GM23248 (cell line): ENCODE results near the gene STAG1. TPM values are rescaled to one million over a fixed set of nuclear protein-coding genes. Genes with fewer than 3 reads are reported as not detected.
"Not testable (repeated sequence)": the region's sequence is repeated elsewhere in the genome, so short reads cannot be mapped to it uniquely, and the experiment has no call there.

Source experiments
- DNase-seq: peaks from one replicate; pipeline ENCODE4 v3.0.0-alpha.2; 2015
- H2AFZ ChIP-seq: fragments of 200-600 bp; sonication (generic); 2 replicates; pipeline ENCODE4 v1.6.1; 2016; ENCODE audit warnings: antibody characterized with exemption
- H3F3A ChIP-seq: fragments of 200-600 bp; sonication (generic); 2 replicates; pipeline ENCODE4 v1.6.1; 2016; ENCODE audit warnings: mild to moderate bottlenecking, antibody characterized with exemption, mixed run types; ENCODE audit not compliant: insufficient read depth
- H3K27ac ChIP-seq: fragments of 200-600 bp; sonication (generic); 2 replicates; pipeline ENCODE4 v1.5.1; 2016; ENCODE audit warnings: mild to moderate bottlenecking
- H3K27me3 ChIP-seq: fragments of 200-600 bp; sonication (generic); replicated peaks from 2 replicates; pipeline ENCODE4 v1.6.1; 2016; ENCODE audit warnings: mild to moderate bottlenecking; ENCODE audit not compliant: insufficient read depth
- H3K36me3 ChIP-seq: fragments of 200-600 bp; sonication (generic); 2 replicates; pipeline ENCODE4 v1.6.1; 2016; ENCODE audit warnings: low read depth, mild to moderate bottlenecking
- H3K4me1 ChIP-seq: fragments of 200-600 bp; sonication (generic); 2 replicates; pipeline ENCODE4 v1.6.1; 2016; ENCODE audit warnings: mild to moderate bottlenecking; ENCODE audit not compliant: insufficient read depth
- H3K4me2 ChIP-seq: fragments of 200-600 bp; sonication (generic); one replicate; pipeline ENCODE4 v1.6.1; 2016; ENCODE audit warnings: mild to moderate bottlenecking; ENCODE audit not compliant: unreplicated experiment
- H3K4me3 ChIP-seq: fragments of 200-600 bp; sonication (generic); 2 replicates; pipeline ENCODE4 v1.5.1; 2016; ENCODE audit warnings: mild to moderate bottlenecking
- H3K79me2 ChIP-seq: fragments of 200-600 bp; sonication (generic); 2 replicates; pipeline ENCODE4 v1.6.1; 2016; ENCODE audit warnings: mild to moderate bottlenecking; ENCODE audit not compliant: insufficient read depth
- H3K9ac ChIP-seq: fragments of 200-600 bp; sonication (generic); 2 replicates; pipeline ENCODE4 v1.6.1; 2016; ENCODE audit warnings: mild to moderate bottlenecking
- H3K9me2 ChIP-seq: fragments of 200-600 bp; sonication (generic); 2 replicates; pipeline ENCODE4 v1.6.1; 2016; ENCODE audit warnings: mixed run types, mild to moderate bottlenecking, moderate library complexity; ENCODE audit not compliant: insufficient read depth
- H3K9me3 ChIP-seq: fragments of 200-600 bp; sonication (generic); one replicate; pipeline ENCODE4 v1.6.1; 2017; ENCODE audit warnings: low read depth
- H4K20me1 ChIP-seq: fragments of 200-600 bp; sonication (generic); 2 replicates; pipeline ENCODE4 v1.6.0; 2016; ENCODE audit not compliant: insufficient read depth
- EZH2 ChIP-seq: fragments of 200-600 bp; sonication (generic); IDR thresholded peaks from 2 replicates; pipeline ENCODE4 v1.6.1; 2018; ENCODE audit warnings: antibody characterized with exemption, mild to moderate bottlenecking; ENCODE audit not compliant: insufficient read depth, poor library complexity, severe bottlenecking
- EZH2phosphoT487 ChIP-seq: fragments of 200-600 bp; sonication (generic); IDR thresholded peaks from 2 replicates; pipeline ENCODE4 v1.6.1; 2018; ENCODE audit warnings: antibody characterized with exemption, moderate library complexity, mild to moderate bottlenecking, low read depth; ENCODE audit not compliant: insufficient read depth
- WGBS, 2 experiments: methylation state at CpG; one replicate each; pipeline ENCODE4 v1.1.6; 2015 to 2017; ENCODE audit warnings: low lambda C conversion rate in 2 of 2, low coverage in 1 of 2; ENCODE audit errors: missing lambda C conversion rate in 2 of 2; 5-methylcytosine and 5-hydroxymethylcytosine counted together
- in situ Hi-C: fragments of 300-500 bp; cut with MboI; formaldehyde crosslinking; loops from 2 replicates; pipeline ENCODE4 v1.15.0; 2020
- polyA plus RNA-seq: library from polyadenylated mRNA; unstranded; fragments of >200 nt; fragmentation: Nextera tagmentation; extraction: Ambion mirVana; gene quantifications from 2 replicates; pipeline ENCODE4 v1.2.1, GENCODE V29; 2016
- total RNA-seq: library from RNA; depleted of rRNA; stranded (reverse); fragments of >200 nt; shearing (Covaris generic); gene quantifications from 2 replicates; pipeline ENCODE4 v1.2.3, GENCODE V29; 2014

The STAG1 gene
- total and polyA plus RNA-seq, 2 experiments from 2014 or later = 21.1 to 39.7 TPM

DNA sequence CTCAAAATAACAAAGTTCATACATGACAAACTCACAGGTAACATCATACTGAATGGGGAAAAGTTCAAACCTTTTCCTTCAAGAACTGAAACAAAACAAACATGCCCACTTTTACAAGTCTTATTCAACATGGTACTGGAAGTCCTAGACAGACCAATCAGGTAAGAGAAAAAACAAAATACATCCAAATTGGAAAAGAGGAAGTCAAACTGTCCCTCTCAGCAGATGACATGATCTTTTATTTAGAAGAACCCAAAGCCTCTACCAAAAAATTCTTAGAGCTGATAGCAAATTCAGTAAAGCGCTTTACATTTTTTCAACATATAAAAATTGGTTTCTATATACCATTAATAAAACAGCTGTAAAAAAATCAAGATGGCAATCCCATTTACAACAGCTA is 219.4 kb downstream of the STAG1 start:
- peaks cover 7% of the 10 kb centered on the region; the same call in 1 of the 2 replicates for H3K4me1 ChIP-seq
- no peak for DNase-seq
- no peaks in the 10 kb centered on the region for H3K27me3 ChIP-seq
- WGBS, 2 experiments = 97 to 100% methylated on average over 1 of the region's 1 CpG
- 0 out of 2 replicates have a peak, but pooled peaks cover 2% of the 10 kb centered on the region for H4K20me1 ChIP-seq
- no peaks in the 10 kb centered on the region; the same call in 1 of the 2 replicates for H3K36me3 ChIP-seq
- no peak overlapping the region for H2AFZ ChIP-seq
- no peaks in the 10 kb centered on the region for H3K9me2 ChIP-seq
- no peak overlapping the region for H3K4me3 ChIP-seq
- H3K4me2 ChIP-seq = no peak overlapping the region
- no peak for TF ChIP-seq EZH2
- no peak for TF ChIP-seq EZH2phosphoT487
- no peak overlapping the region for H3K9ac ChIP-seq
- peaks cover 71% of the 10 kb centered on the region for H3K79me2 ChIP-seq
- H3K27ac ChIP-seq = no peak overlapping the region
- H3F3A ChIP-seq = 0 out of 2 replicates have a peak, but pooled peaks cover 9% of the 10 kb centered on the region
- in situ Hi-C loops = no loop called here
- H3K9me3 ChIP-seq = no peaks in the 10 kb centered on the region

- Histone ChIP-seq H4K20me1 (no peaks in the 10 kb centered on the region), H3K36me3 (no peaks in the 10 kb centered on the region; the same call in 1 of the 2 replicates), H3K4me3 (no peak overlapping the region), H3K79me2 (peaks cover 18% of the 10 kb centered on the region), H2AFZ (no peak overlapping the region), H3K27ac (no peak overlapping the region), H3K27me3 (no peaks in the 10 kb centered on the region), H3K4me1 (peaks cover 1% of the 10 kb centered on the region; the same call in 1 of the 2 replicates), H3K4me2 (no peak overlapping the region), H3K9ac (no peak overlapping the region), H3K9me3 (no peaks in the 10 kb centered on the region), H3K9me2 (no peaks in the 10 kb centered on the region), H3F3A (peaks cover 18% of the 10 kb centered on the region; the same call in 1 of the 2 replicates)
- TF ChIP-seq EZH2 = no peak
- no peak for TF ChIP-seq EZH2phosphoT487
- no peak for DNase-seq
- WGBS, 2 experiments = 81 to 83% methylated on average over 2 of the region's 2 CpGs
- in situ Hi-C loops = no loop called here
Observed at GRCh38 chr3:136518102-136518501, 234.1 kb downstream of the STAG1 start.

DNA sequence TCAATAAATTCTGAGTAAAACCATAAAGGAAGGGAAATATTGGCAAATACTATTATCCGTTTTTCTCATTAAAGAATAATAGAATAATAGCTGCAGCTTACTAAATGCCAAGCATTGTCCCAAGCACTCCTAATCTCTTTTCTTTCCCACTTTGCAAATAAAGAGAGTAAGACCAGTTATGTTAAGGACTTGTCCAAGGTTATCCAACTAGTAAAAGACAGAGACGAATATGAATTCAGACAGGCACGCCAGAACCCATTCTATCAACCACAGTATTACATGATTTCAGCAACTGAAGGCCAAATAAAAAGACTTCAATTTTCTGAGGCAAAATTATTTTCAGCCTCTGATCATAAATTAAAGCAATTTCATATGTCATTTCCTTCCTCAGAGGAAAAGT is 235.5 kb downstream of the STAG1 start:
- no peaks in the 10 kb centered on the region for H3K27me3 ChIP-seq
- no peak overlapping the region for H3K9ac ChIP-seq
- no peak overlapping the region for H3K4me2 ChIP-seq
- no peak overlapping the region for H3K27ac ChIP-seq
- no peak overlapping the region for H3K4me3 ChIP-seq
- no peaks in the 10 kb centered on the region for H4K20me1 ChIP-seq
- peaks cover 23% of the 10 kb centered on the region for H3K79me2 ChIP-seq
- no peaks in the 10 kb centered on the region for H3K9me2 ChIP-seq
- no peaks in the 10 kb centered on the region for H3K9me3 ChIP-seq
- WGBS, 2 experiments = 35 to 37% methylated on average over 3 of the region's 3 CpGs
- H3K4me1 ChIP-seq = peaks cover 13% of the 10 kb centered on the region
- peaks cover 19% of the 10 kb centered on the region; the same call in 1 of the 2 replicates for H3F3A ChIP-seq
- H3K36me3 ChIP-seq = no peaks in the 10 kb centered on the region; the same call in 1 of the 2 replicates
- in situ Hi-C loops = no loop called here
- no peak for TF ChIP-seq EZH2
- no peak for TF ChIP-seq EZH2phosphoT487
- no peak overlapping the region for H2AFZ ChIP-seq
- no peak for DNase-seq

DNA sequence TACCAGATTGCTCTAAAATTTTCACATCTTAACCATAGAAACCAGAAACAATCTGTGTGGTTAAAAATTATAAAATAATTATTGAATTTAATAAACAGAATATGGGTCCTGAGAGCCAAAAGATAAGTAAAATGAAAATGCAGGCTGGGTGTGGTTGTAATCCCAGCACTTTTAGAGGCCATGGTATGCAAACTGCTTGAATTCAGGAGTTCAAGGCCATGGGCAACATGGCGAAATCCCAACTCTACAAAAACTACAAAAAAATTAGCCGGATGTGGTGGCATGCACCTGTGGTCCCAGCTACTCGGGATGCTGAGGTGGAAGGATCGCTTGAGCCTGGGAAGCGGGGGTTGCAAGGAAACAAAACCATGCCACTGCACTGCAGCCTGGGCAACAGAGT is 236.1 kb downstream of the STAG1 start:
- 99% methylated on average over 5 of the region's 5 CpGs for WGBS, 2 experiments
- DNase-seq = no peak

DNA sequence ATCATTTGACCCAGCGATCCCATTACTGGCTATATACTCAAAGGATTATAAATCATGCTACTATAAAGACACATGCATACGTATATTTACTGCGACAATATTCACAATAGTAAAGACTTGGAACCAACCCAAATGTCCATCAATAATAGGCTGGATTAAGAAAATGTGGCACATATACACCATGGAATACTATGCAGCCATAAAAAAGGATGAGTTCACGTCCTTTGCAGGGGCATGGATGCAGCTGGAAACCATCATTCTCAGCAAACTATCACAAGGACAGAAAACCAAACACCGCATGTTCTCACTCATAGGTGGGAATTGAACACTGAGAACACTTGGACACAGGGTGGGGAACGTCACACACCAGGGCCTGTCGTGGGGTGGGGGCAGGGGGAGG is 237.6 kb downstream of the STAG1 start:
- H3K9ac ChIP-seq, DNase-seq, H3K27ac ChIP-seq, in situ Hi-C loops, H2AFZ ChIP-seq, H3K27me3 ChIP-seq, H3K4me2 ChIP-seq, H3K9me3 ChIP-seq, H4K20me1 ChIP-seq, H3K9me2 ChIP-seq, H3K4me3 ChIP-seq, H3K36me3 ChIP-seq: not testable (repeated sequence)
- H3K79me2 ChIP-seq = peaks cover 28% of the 10 kb centered on the region
- H3K4me1 ChIP-seq = peaks cover 13% of the 10 kb centered on the region
- peaks cover 18% of the 10 kb centered on the region; the same call in 1 of the 2 replicates for H3F3A ChIP-seq
- WGBS, 2 experiments = 97 to 99% methylated on average over 7 of the region's 7 CpGs

More for the DNA sequence above, 236.1 kb downstream of the STAG1 start:
- H3K36me3 ChIP-seq = no peaks in the 10 kb centered on the region; the same call in 1 of the 2 replicates
- no peaks in the 10 kb centered on the region for H3K27me3 ChIP-seq
- in situ Hi-C loops = no loop called here
- peaks cover 28% of the 10 kb centered on the region for H3K79me2 ChIP-seq
- H3K4me3 ChIP-seq = no peak overlapping the region
- no peaks in the 10 kb centered on the region for H4K20me1 ChIP-seq
- no peak overlapping the region for H3K27ac ChIP-seq
- H3K9me2 ChIP-seq = no peaks in the 10 kb centered on the region
- H3F3A ChIP-seq = peaks cover 18% of the 10 kb centered on the region; the same call in 1 of the 2 replicates
- H3K9ac ChIP-seq = no peak overlapping the region
- H3K4me1 ChIP-seq = peaks cover 13% of the 10 kb centered on the region
- no peak overlapping the region for H3K4me2 ChIP-seq
- H2AFZ ChIP-seq = no peak overlapping the region
- TF ChIP-seq EZH2 (no peak), EZH2phosphoT487 (no peak)
- no peaks in the 10 kb centered on the region for H3K9me3 ChIP-seq
